Gastrocnemius medialis (tissue), 4 donors: ENCODE data around the gene MAP3K9. TPM values are rescaled to one million over a fixed set of nuclear protein-coding genes. Genes with fewer than 3 reads are reported as not detected.

ENCODE experiments used
- ATAC-seq, 2 donors: fragments of 150-250 bp; one replicate each; pipeline ENCODE4 v1.9.1; 2016
- DNase-seq, 2 donors: peaks; one replicate each; pipeline ENCODE4 v3.0.0-alpha.2; 2019
- H3K27ac ChIP-seq, 4 donors: fragments of 200-600 bp; sonication (generic); 1 replicate in 1 of 4; 2 replicates in 3 of 4; pipeline ENCODE4 v1.5.1; 2016 to 2018; ENCODE audit warnings: mild to moderate bottlenecking in 2 of 4, moderate library complexity in 1 of 4
- H3K27me3 ChIP-seq, 3 donors: fragments of 200-600 bp; sonication (generic) in 2 of 3; 1 replicate in 1 of 3; 2 replicates in 2 of 3; pipeline versions ENCODE4 v1.5.1 to v1.6.0; 2016 to 2019; ENCODE audit warnings: mild to moderate bottlenecking in 1 of 3, moderate library complexity in 1 of 3
- H3K36me3 ChIP-seq, 2 donors: fragments of 200-600 bp; sonication (generic) in 1 of 2; one replicate each; pipeline ENCODE4 v1.5.1; 2017 to 2018
- H3K4me1 ChIP-seq, 2 donors: fragments of 200-600 bp; sonication (generic) in 1 of 2; one replicate each; pipeline ENCODE4 v1.5.1; 2016 to 2017; ENCODE audit warnings: mild to moderate bottlenecking in 2 of 2
- H3K4me3 ChIP-seq, 4 donors: fragments of 200-600 bp; sonication (generic) in 3 of 4; 1 replicate in 1 of 4; 2 replicates in 3 of 4; pipeline ENCODE4 v1.5.1; 2016 to 2019; ENCODE audit warnings: mild to moderate bottlenecking in 2 of 4
- H3K9me3 ChIP-seq, 3 donors: fragments of 200-600 bp; sonication (generic) in 2 of 3; 1 replicate in 1 of 3; 2 replicates in 2 of 3; pipeline ENCODE4 v1.5.1; 2016 to 2019
- CTCF ChIP-seq, 5 experiments: fragments of 450-650 bp in 3 of 5; fragments of 200-600 bp in 2 of 5; sonication (generic) in 2 of 5; IDR thresholded peaks in 4 of 5; conservative IDR thresholded peaks in 1 of 5; 1 replicate in 4 of 5; 2 replicates in 1 of 5; pipeline ENCODE4 v1.5.1; 2016 to 2019; ENCODE audit warnings: antibody characterized with exemption in 5 of 5, mild to moderate bottlenecking in 3 of 5, moderate library complexity in 3 of 5
- POLR2A ChIP-seq, 2 donors: fragments of 450-650 bp; IDR thresholded peaks; one replicate each; pipeline ENCODE4 v1.6.1; 2017; ENCODE audit warnings: antibody characterized with exemption in 2 of 2, mild to moderate bottlenecking in 2 of 2, moderate library complexity in 2 of 2
- in situ Hi-C, 4 donors: fragments of 200-750 bp; cut with MboI; loops; one replicate each; pipeline versions ENCODE4 v1.15.0 to v1.8.0; 2017; ENCODE audit warnings: low sequenced_read_pairs in 4 of 4
- intact Hi-C: fragments of 100-400 bp; cut with DNase I; formaldehyde crosslinking; loops from one replicate; pipeline ENCODE4 v1.15.1; 2023; ENCODE audit warnings: low total_unique reads
- total RNA-seq, 4 donors: library from RNA; depleted of rRNA; stranded (reverse); fragments of >200 nt; gene quantifications; one replicate each; pipeline versions ENCODE4 v1.1.0 to v1.2.3, GENCODE V29; 2016

The MAP3K9 gene
- total RNA-seq, 4 donors from 2014 or later: 2.4 to 5.0 (median 2.5) TPM

GRCh38 chr14:70698288-70698687, 111.0 kb downstream of the MAP3K9 start:
- H3K4me1 ChIP-seq: no peaks in the 10 kb centered on the region
- no peak overlapping the region for H3K27ac ChIP-seq
- H3K4me3 ChIP-seq: no peak overlapping the region
- H3K36me3 ChIP-seq: no peaks in the 10 kb centered on the region
- intact Hi-C loops: no loop called here
- DNase-seq (peak in 1 of 2 donors; percentile 18), ATAC-seq (peak in 1 of 2 donors; percentile 46)
- TF ChIP-seq POLR2A (IDR thresholded peaks at IDR 0.05) (no peak), CTCF (IDR thresholded peaks at IDR 0.05 in 4 of 5, conservative IDR thresholded peaks at IDR 0.05 in 1 of 5) (no peak)
- no peaks in the 10 kb centered on the region for H3K27me3 ChIP-seq
- H3K9me3 ChIP-seq: no peaks in the 10 kb centered on the region
- in situ Hi-C loops: no loop called here

- in situ Hi-C loops: no loop called here
- H3K27ac ChIP-seq: no peak overlapping the region
- no peaks in the 10 kb centered on the region for H3K9me3 ChIP-seq
- intact Hi-C loops: no loop called here
- TF ChIP-seq POLR2A (IDR thresholded peaks at IDR 0.05) (no peak), CTCF (IDR thresholded peaks at IDR 0.05 in 4 of 5, conservative IDR thresholded peaks at IDR 0.05 in 1 of 5) (no peak)
- no peak for ATAC-seq
- no peaks in the 10 kb centered on the region for H3K36me3 ChIP-seq
- H3K4me1 ChIP-seq: no peaks in the 10 kb centered on the region
- no peaks in the 10 kb centered on the region for H3K27me3 ChIP-seq
- DNase-seq: no peak
- no peak overlapping the region for H3K4me3 ChIP-seq
Observed at GRCh38 chr14:70697701-70698100, 111.6 kb downstream of the MAP3K9 start.

GRCh38 chr14:70696026-70696425, 113.3 kb downstream of the MAP3K9 start:
- no peak for DNase-seq
- in situ Hi-C loops: no loop called here

GRCh38 chr14:70692210-70692609, 117.1 kb downstream of the MAP3K9 start:
- Histone ChIP-seq H3K27me3 (no peaks in the 10 kb centered on the region), H3K4me3 (no peak overlapping the region), H3K36me3 (no peaks in the 10 kb centered on the region), H3K9me3 (no peaks in the 10 kb centered on the region), H3K4me1 (no peaks in the 10 kb centered on the region), H3K27ac (no peak overlapping the region)
- ATAC-seq (no peak), DNase-seq (peak in 1 of 2 donors; percentile 39)
- intact Hi-C loops (no loop called here), in situ Hi-C loops (no loop called here)
- TF ChIP-seq POLR2A (IDR thresholded peaks at IDR 0.05) (no peak), CTCF (IDR thresholded peaks at IDR 0.05 in 4 of 5, conservative IDR thresholded peaks at IDR 0.05 in 1 of 5) (no peak)

More at GRCh38 chr14:70696026-70696425, 113.3 kb downstream of the MAP3K9 start:
- Histone ChIP-seq H3K4me1 (no peaks in the 10 kb centered on the region), H3K27me3 (no peaks in the 10 kb centered on the region), H3K4me3 (no peak overlapping the region), H3K36me3 (no peaks in the 10 kb centered on the region), H3K9me3 (no peaks in the 10 kb centered on the region), H3K27ac (no peak overlapping the region)
- no peak for ATAC-seq
- intact Hi-C loops: no loop called here
- TF ChIP-seq CTCF (IDR thresholded peaks at IDR 0.05 in 4 of 5, conservative IDR thresholded peaks at IDR 0.05 in 1 of 5) (no peak), POLR2A (IDR thresholded peaks at IDR 0.05) (no peak)
